SK-N-SH (cell line): ENCODE results near the gene FBXW8. TPM values are rescaled to one million over a fixed set of nuclear protein-coding genes. Genes with fewer than 3 reads are reported as not detected.

Source experiments
- CTCF ChIA-PET: fragments of 300-600, 350-600 bp; formaldehyde crosslinking; extraction: SDS; loops from one replicate; lab custom pipeline; 2021; lab: Yijun Ruan, JAX
- POLR2A ChIA-PET: fragments of 350-600 bp; sonication (Branson Sonifier 250); formaldehyde crosslinking; extraction: SDS; loops from one replicate; lab custom pipeline; 2020; ENCODE audit warnings: antibody characterized with exemption, inconsistent platforms; lab: Yijun Ruan, JAX
- DNase-seq: peaks from one replicate; pipeline ENCODE4 v3.0.0; 2012
- H2AFZ ChIP-seq: fragments of 200-600 bp; sonication (generic); 2 replicates; pipeline ENCODE4 v1.8.1; 2016; ENCODE audit warnings: antibody characterized with exemption, mild to moderate bottlenecking, low read depth
- H3F3A ChIP-seq: fragments of 200-600 bp; sonication (generic); replicated peaks from 2 replicates; pipeline ENCODE3; 2016; ENCODE audit warnings: antibody characterized with exemption, mild to moderate bottlenecking; ENCODE audit not compliant: insufficient read depth
- H3K27ac ChIP-seq, 2 experiments: fragments of 200-500 bp in 1 of 2; fragments of 200-600 bp in 1 of 2; sonication (Bioruptor generic) in 1 of 2; sonication (generic), shearing (Covaris generic) in 1 of 2; 2 replicates each; pipeline versions ENCODE4 v1.5.1 to v1.6.1; 2014 to 2016; ENCODE audit warnings: low read depth in 2 of 2, inconsistent platforms in 1 of 2, low read length in 1 of 2, mild to moderate bottlenecking in 1 of 2, mixed read lengths in 1 of 2
- H3K27me3 ChIP-seq: fragments of 200-600 bp; sonication (generic), shearing (Covaris generic); 2 replicates; pipeline ENCODE4 v1.6.1; 2016; ENCODE audit warnings: mixed run types; ENCODE audit not compliant: insufficient read depth
- H3K36me3 ChIP-seq, 2 experiments: fragments of 200-500 bp in 1 of 2; fragments of 200-600 bp in 1 of 2; sonication (Bioruptor generic) in 1 of 2; sonication (generic) in 1 of 2; replicated peaks in 1 of 2; 2 replicates each; pipeline versions ENCODE3 to v1.5.1; 2014 to 2016; ENCODE audit warnings: low read length in 1 of 2, mild to moderate bottlenecking in 1 of 2; ENCODE audit not compliant: insufficient read depth in 2 of 2, control insufficient read depth in 1 of 2
- H3K4me1 ChIP-seq, 2 experiments: fragments of 200-500 bp in 1 of 2; fragments of 200-600 bp in 1 of 2; sonication (Bioruptor generic) in 1 of 2; sonication (generic), shearing (Covaris generic) in 1 of 2; 2 replicates each; pipeline versions ENCODE4 v1.5.1 to v1.6.1; 2014 to 2016; ENCODE audit warnings: low read depth in 1 of 2, low read length in 1 of 2, mixed run types in 1 of 2; ENCODE audit not compliant: insufficient read depth in 2 of 2, control insufficient read depth in 1 of 2
- H3K4me2 ChIP-seq: fragments of 200-600 bp; sonication (generic), shearing (Covaris generic); 2 replicates; pipeline ENCODE4 v1.6.1; 2017; ENCODE audit warnings: mixed run types
- H3K4me3 ChIP-seq, 2 experiments: fragments of 200-500 bp in 1 of 2; fragments of 200-600 bp in 1 of 2; sonication (Bioruptor generic) in 1 of 2; sonication (generic), shearing (Covaris generic) in 1 of 2; 2 replicates each; pipeline versions ENCODE4 v1.5.1 to v1.8.1; 2014 to 2016; ENCODE audit warnings: low read depth in 2 of 2, inconsistent platforms in 1 of 2, low read length in 1 of 2, mild to moderate bottlenecking in 1 of 2, mixed read lengths in 1 of 2, moderate library complexity in 1 of 2
- H3K79me2 ChIP-seq: fragments of 200-600 bp; sonication (generic); 2 replicates; pipeline ENCODE4 v1.8.1; 2017; ENCODE audit warnings: mild to moderate bottlenecking; ENCODE audit not compliant: insufficient read depth
- H3K9ac ChIP-seq: fragments of 200-600 bp; sonication (generic); 2 replicates; pipeline ENCODE4 v1.6.1; 2017; ENCODE audit warnings: mixed run types
- H3K9me2 ChIP-seq: fragments of 200-600 bp; sonication (generic); 2 replicates; pipeline ENCODE4 v1.6.1; 2017; ENCODE audit warnings: mixed run types
- H3K9me3 ChIP-seq: fragments of 200-600 bp; sonication (generic); 2 replicates; pipeline ENCODE4 v1.6.1; 2017; ENCODE audit warnings: mixed run types, mild to moderate bottlenecking, moderate library complexity
- H4K20me1 ChIP-seq: fragments of 200-600 bp; sonication (generic); 2 replicates; pipeline ENCODE4 v1.6.1; 2017; ENCODE audit warnings: mild to moderate bottlenecking, mixed run types; ENCODE audit not compliant: insufficient read depth
- CHD2 ChIP-seq: fragments of 150-350 bp; IDR thresholded peaks from 2 replicates; pipeline ENCODE4 v1.6.1; 2018; ENCODE audit warnings: low read length; ENCODE audit not compliant: partially characterized antibody
- ELF1 ChIP-seq: IDR thresholded peaks from 2 replicates; pipeline ENCODE4 v1.4.0; 2012
- EP300 ChIP-seq, 2 experiments: IDR thresholded peaks; 2 replicates each; pipeline versions ENCODE4 v1.4.0 to v1.6.1; 2012; ENCODE audit warnings: borderline replicate concordance in 1 of 2, low read depth in 1 of 2, low read length in 1 of 2
- EZH2phosphoT487 ChIP-seq: fragments of 200-600 bp; sonication (generic); IDR thresholded peaks from 2 replicates; pipeline ENCODE4 v1.6.1; 2017; ENCODE audit warnings: low read depth, mixed run types, mild to moderate bottlenecking, antibody characterized with exemption, moderate library complexity, borderline replicate concordance
- FOSL2 ChIP-seq: IDR thresholded peaks from 2 replicates; pipeline ENCODE4 v1.4.0; 2012; ENCODE audit warnings: low read depth, mild to moderate bottlenecking, moderate library complexity, borderline replicate concordance
- FOXJ3 ChIP-seq: sonication (generic); formaldehyde crosslinking; IDR thresholded peaks from 2 replicates; pipeline ENCODE4 v1.5.1; 2020; ENCODE audit warnings: mild to moderate bottlenecking, missing genetic modification reagents
- FOXM1 ChIP-seq: IDR thresholded peaks from 2 replicates; pipeline ENCODE4 v1.4.0; 2012; ENCODE audit warnings: low read depth, mild to moderate bottlenecking
- GABPA ChIP-seq: IDR thresholded peaks from 2 replicates; pipeline ENCODE4 v1.4.0; 2012; ENCODE audit warnings: low read depth, mild to moderate bottlenecking
- GATA2 ChIP-seq: sonication (generic); formaldehyde crosslinking; IDR thresholded peaks from 2 replicates; pipeline ENCODE4 v1.5.0; 2020; ENCODE audit warnings: mild to moderate bottlenecking, missing genetic modification reagents
- JUND ChIP-seq: IDR thresholded peaks from 2 replicates; pipeline ENCODE4 v1.4.0; 2012
- NFIC ChIP-seq: IDR thresholded peaks from 2 replicates; pipeline ENCODE4 v1.4.0; 2012; ENCODE audit warnings: borderline replicate concordance
- NRF1 ChIP-seq: IDR thresholded peaks from 2 replicates; pipeline ENCODE4 v1.6.1; 2012; ENCODE audit warnings: low read depth, mild to moderate bottlenecking, low read length
- POLR2AphosphoS5 ChIP-seq: IDR thresholded peaks from 2 replicates; pipeline ENCODE4 v1.6.1; 2012; ENCODE audit warnings: low read depth, low read length
- RCOR1 ChIP-seq: fragments of 150-350 bp; IDR thresholded peaks from 2 replicates; pipeline ENCODE4 v1.6.1; 2017; ENCODE audit warnings: antibody characterized with exemption, low read length
- RFX5 ChIP-seq: IDR thresholded peaks from 2 replicates; pipeline ENCODE4 v1.6.1; 2012; ENCODE audit warnings: mild to moderate bottlenecking, improper control_type of control experiment, low read length
- TAF1 ChIP-seq: IDR thresholded peaks from 2 replicates; pipeline ENCODE4 v1.6.1; 2012; ENCODE audit warnings: low read depth, mild to moderate bottlenecking, low read length, moderate library complexity, borderline replicate concordance
- YY1 ChIP-seq: IDR thresholded peaks from 2 replicates; pipeline ENCODE4 v1.4.0; 2012; ENCODE audit warnings: low read depth, mild to moderate bottlenecking
- WGBS: methylation state at CpG from one replicate; pipeline ENCODE4 v1.1.6; 2017; ENCODE audit warnings: low lambda C conversion rate; 5-methylcytosine and 5-hydroxymethylcytosine counted together
- polyA plus RNA-seq, 3 experiments: library from polyadenylated mRNA; depleted of rRNA; stranded (reverse); fragments of >200 nt; gene quantifications; 2 replicates each; pipeline ENCODE4 v1.2.3, GENCODE V29; 2012
- TF ChIP-seq, protein P1 (sequence below): IDR thresholded peaks from 2 replicates; pipeline ENCODE4 v1.4.0; 2012; ENCODE audit warnings: low read depth
- TF ChIP-seq, protein P2 (sequence below): IDR thresholded peaks from 2 replicates; pipeline ENCODE4 v1.4.0; 2012; ENCODE audit warnings: low read depth, borderline replicate concordance
- TF ChIP-seq, protein P3 (sequence below): IDR thresholded peaks from 2 replicates; pipeline ENCODE4 v1.4.0; 2012; ENCODE audit warnings: low read depth, borderline replicate concordance
- TF ChIP-seq, protein P4 (sequence below): fragments of 150-350 bp; IDR thresholded peaks from 2 replicates; pipeline ENCODE4 v1.6.1; 2016; ENCODE audit warnings: mild to moderate bottlenecking, low read depth, low read length

Gene FBXW8
- polyA plus RNA-seq, 1 of the 3 experiments (the other 2 are of a cell fraction) = 15.6 TPM

DNA sequence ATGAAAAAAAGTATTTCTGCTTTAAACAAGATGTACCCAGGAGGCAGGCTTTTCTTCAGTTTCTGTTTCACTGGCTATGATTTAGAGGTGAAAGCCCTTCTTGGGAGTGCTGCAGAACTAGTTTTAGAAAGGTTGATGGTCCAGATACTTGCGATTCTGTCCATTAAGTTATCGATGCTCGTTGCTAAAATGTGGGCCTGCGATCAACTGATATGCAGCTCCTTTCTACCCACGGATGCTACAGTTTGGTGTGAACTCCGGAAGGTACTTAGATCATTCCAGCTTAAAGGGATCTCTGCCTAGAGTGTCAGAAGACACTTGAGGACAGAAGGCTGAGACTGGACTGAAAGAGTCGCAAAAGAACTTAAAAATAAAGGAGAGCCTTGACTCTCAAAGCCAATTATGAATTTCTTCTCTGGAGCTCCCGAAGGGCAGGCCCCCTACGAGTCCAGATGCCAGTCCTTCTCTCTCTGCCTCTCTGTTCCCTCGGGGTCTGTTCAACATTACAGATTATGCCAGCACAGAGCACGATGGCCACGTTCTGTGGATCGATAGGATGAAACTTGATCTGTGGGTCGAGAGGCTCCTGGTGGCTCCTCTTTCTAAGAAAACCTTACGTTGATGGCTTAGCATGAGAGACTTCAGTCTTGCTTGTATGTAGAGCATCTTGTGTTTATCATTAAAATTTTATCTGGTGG is 40.0 kb downstream of the FBXW8 start:
- peaks cover 14% of the 10 kb centered on the region; the same call in 1 of the 2 replicates for H3K79me2 ChIP-seq
- TF ChIP-seq, protein P1, sequence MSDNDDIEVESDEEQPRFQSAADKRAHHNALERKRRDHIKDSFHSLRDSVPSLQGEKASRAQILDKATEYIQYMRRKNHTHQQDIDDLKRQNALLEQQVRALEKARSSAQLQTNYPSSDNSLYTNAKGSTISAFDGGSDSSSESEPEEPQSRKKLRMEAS = no peak
- TF ChIP-seq GABPA (no peak), NRF1 (no peak), FOSL2 (no peak), ELF1 (no peak), GATA2 (0 out of 2 replicates have a peak, but pooled peaks have one; percentile 23), JUND (no peak)
- TF ChIP-seq, all 33 proteins: peak for 1
- POLR2A ChIA-PET = no interaction called here
- Histone ChIP-seq H2AFZ (no peak overlapping the region), H3K4me2 (no peak overlapping the region), H3K27me3 (no peaks in the 10 kb centered on the region), H3K36me3 (peaks cover 53 to 59% of the 10 kb centered on the region in 2 experiments), H3K27ac (no peak overlapping the region; a peak in 1 of 4 replicates), H3K4me1 (peaks cover 0 to 13% of the 10 kb centered on the region in 2 experiments; a peak in 2 of 4 replicates), H3F3A (no peaks in the 10 kb centered on the region), H3K9ac (no peak overlapping the region), H3K4me3 (no peak overlapping the region), H4K20me1 (peaks cover 14% of the 10 kb centered on the region; the same call in 1 of the 2 replicates), H3K9me3 (no peaks in the 10 kb centered on the region), H3K9me2 (no peaks in the 10 kb centered on the region)
- CTCF ChIA-PET = interaction anchor here (1.6 kb wide), 1 partner anchor 11 kb away, joined by 4 read pairs; no protein-coding TSS in a partner anchor
- WGBS = 76% methylated on average over 15 of the region's 15 CpGs
- peak; percentile 30 for DNase-seq

DNA sequence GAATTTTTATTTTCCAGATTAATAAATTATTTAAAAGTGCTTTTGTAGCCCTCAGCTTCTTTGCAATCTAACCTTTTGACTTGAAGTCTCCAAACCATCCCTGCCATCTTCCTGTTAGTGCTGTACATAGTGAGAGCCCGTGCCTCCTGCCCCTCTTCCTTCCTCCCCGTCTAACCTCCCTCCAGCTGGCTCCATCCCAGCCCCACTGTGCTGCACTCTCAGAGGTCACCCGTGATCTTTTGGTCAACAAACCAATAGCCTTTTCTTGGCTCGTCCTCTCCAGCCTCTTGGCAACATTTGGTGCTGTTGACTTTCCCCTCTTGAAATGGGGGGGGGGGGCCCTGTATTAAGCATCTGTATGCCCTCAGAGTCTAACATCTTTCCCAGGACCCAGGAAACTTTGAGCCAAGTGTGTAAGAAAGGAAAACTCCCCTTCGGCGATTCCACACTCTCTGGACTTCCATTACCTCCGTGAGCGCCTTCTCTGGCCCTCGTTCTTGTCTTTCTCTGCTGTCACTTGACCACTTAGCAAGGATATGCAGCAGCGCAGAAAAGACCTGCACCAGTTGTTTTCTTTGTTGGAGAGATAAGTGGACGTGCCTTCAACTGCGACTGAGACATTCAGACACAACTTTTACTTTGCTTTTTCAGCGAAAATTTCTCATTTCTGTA is 44.1 kb downstream of the FBXW8 start:
- Histone ChIP-seq H3K9ac (no peak overlapping the region), H4K20me1 (peaks cover 29% of the 10 kb centered on the region; the same call in 1 of the 2 replicates), H3K9me3 (no peaks in the 10 kb centered on the region), H2AFZ (no peak overlapping the region), H3K4me1 (peaks cover 0 to 22% of the 10 kb centered on the region in 2 experiments; a peak in 2 of 4 replicates), H3K27ac (no peak overlapping the region; a peak in 1 of 4 replicates), H3K79me2 (peaks cover 35% of the 10 kb centered on the region; the same call in 1 of the 2 replicates), H3K4me3 (no peak overlapping the region), H3K27me3 (no peaks in the 10 kb centered on the region), H3F3A (no peaks in the 10 kb centered on the region), H3K4me2 (no peak overlapping the region), H3K9me2 (no peaks in the 10 kb centered on the region), H3K36me3 (peaks cover 35 to 41% of the 10 kb centered on the region in 2 experiments)
- 94% methylated on average over 13 of the region's 13 CpGs for WGBS
- DNase-seq = no peak
- ChIA-PET POLR2A (no interaction called here), CTCF (no interaction called here)
- TF ChIP-seq FOXM1 = no peak
- TF ChIP-seq CHD2 = no peak
- no peak for TF ChIP-seq RFX5
- TF ChIP-seq, protein P2, sequence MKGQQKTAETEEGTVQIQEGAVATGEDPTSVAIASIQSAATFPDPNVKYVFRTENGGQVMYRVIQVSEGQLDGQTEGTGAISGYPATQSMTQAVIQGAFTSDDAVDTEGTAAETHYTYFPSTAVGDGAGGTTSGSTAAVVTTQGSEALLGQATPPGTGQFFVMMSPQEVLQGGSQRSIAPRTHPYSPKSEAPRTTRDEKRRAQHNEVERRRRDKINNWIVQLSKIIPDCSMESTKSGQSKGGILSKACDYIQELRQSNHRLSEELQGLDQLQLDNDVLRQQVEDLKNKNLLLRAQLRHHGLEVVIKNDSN = no peak
- TF ChIP-seq YY1 = no peak
- no peak for TF ChIP-seq GABPA
- TF ChIP-seq TAF1 = no peak
- TF ChIP-seq FOXJ3 (CRISPR knock-in tag) = no peak
- TF ChIP-seq, protein P1 = no peak
- no peak for TF ChIP-seq JUND
- TF ChIP-seq, protein P3, sequence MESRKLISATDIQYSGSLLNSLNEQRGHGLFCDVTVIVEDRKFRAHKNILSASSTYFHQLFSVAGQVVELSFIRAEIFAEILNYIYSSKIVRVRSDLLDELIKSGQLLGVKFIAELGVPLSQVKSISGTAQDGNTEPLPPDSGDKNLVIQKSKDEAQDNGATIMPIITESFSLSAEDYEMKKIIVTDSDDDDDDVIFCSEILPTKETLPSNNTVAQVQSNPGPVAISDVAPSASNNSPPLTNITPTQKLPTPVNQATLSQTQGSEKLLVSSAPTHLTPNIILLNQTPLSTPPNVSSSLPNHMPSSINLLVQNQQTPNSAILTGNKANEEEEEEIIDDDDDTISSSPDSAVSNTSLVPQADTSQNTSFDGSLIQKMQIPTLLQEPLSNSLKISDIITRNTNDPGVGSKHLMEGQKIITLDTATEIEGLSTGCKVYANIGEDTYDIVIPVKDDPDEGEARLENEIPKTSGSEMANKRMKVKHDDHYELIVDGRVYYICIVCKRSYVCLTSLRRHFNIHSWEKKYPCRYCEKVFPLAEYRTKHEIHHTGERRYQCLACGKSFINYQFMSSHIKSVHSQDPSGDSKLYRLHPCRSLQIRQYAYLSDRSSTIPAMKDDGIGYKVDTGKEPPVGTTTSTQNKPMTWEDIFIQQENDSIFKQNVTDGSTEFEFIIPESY = no peak
- TF ChIP-seq POLR2AphosphoS5 = no peak
- no peak for TF ChIP-seq NFIC
- TF ChIP-seq, protein P4, sequence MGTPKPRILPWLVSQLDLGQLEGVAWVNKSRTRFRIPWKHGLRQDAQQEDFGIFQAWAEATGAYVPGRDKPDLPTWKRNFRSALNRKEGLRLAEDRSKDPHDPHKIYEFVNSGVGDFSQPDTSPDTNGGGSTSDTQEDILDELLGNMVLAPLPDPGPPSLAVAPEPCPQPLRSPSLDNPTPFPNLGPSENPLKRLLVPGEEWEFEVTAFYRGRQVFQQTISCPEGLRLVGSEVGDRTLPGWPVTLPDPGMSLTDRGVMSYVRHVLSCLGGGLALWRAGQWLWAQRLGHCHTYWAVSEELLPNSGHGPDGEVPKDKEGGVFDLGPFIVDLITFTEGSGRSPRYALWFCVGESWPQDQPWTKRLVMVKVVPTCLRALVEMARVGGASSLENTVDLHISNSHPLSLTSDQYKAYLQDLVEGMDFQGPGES = no peak
- no peak for TF ChIP-seq EP300 (IDR thresholded peaks at IDR 0.05; ENCODE audit: borderline replicate concordance in 1 of 2, low read depth in 1 of 2, low read length in 1 of 2)
- TF ChIP-seq EZH2phosphoT487 = no peak
- no peak for TF ChIP-seq FOSL2
- no peak for TF ChIP-seq GATA2
- TF ChIP-seq RCOR1 = no peak
